ENCODE results near the gene ACTN4. TPM values are rescaled to one million over a fixed set of nuclear protein-coding genes. Genes with fewer than 3 reads are reported as not detected.

The ACTN4 gene
- total and polyA plus RNA-seq, 12 donors: 148 to 773 (median 558) TPM

DNA sequence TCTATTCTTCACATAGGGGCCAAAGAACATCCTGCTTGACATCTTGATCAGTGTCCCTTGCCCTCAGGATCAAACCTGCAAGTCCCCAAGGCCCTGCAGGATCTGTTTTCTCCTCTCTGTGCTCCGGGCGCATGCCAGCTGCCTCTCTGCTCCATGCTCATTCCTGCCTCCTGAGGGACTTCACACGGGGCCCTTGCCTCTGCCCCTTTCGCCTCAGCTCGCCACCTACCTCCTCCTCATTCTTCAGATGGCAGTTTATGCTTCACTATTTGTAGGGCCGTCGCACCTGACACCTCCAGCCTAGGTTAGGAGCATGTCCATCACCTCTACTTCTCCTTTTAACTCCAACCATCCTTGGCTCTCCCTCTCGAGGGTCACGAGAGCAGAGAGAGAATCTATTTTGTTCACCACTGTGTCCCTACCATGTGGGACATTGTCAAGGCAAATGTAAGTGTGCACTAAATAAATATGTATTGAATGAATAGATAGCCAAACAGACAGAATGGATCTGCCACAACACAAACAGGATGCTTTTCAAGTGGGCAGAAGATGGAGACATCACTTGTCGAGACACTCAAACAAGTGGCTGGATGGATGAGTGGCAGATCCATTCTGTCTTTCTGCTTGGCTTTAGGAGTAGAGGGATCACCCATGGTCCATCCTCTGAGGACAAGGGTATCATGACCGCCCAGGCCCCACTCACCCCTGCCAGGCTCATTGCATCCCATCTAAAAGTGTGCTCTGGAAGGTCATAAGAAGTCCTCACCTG lies 29.6 kb downstream of the ACTN4 start:
- Histone ChIP-seq H3K4me3 (no peak overlapping the region), H3K27me3 (no peaks in the 10 kb centered on the region), H3K27ac (peak overlapping the region in 4 of 5 donors; percentile 80 to 91 (median 86)), H3K4me1 (replicated peaks in 1 of 2) (peaks cover 23 to 63% of the 10 kb centered on the region in 2 donors), H3K36me3 (replicated peaks in 1 of 2) (no peaks in the 10 kb centered on the region), H3K9me3 (replicated peaks in 1 of 3) (no peaks in the 10 kb centered on the region)
- TF ChIP-seq, protein P1, sequence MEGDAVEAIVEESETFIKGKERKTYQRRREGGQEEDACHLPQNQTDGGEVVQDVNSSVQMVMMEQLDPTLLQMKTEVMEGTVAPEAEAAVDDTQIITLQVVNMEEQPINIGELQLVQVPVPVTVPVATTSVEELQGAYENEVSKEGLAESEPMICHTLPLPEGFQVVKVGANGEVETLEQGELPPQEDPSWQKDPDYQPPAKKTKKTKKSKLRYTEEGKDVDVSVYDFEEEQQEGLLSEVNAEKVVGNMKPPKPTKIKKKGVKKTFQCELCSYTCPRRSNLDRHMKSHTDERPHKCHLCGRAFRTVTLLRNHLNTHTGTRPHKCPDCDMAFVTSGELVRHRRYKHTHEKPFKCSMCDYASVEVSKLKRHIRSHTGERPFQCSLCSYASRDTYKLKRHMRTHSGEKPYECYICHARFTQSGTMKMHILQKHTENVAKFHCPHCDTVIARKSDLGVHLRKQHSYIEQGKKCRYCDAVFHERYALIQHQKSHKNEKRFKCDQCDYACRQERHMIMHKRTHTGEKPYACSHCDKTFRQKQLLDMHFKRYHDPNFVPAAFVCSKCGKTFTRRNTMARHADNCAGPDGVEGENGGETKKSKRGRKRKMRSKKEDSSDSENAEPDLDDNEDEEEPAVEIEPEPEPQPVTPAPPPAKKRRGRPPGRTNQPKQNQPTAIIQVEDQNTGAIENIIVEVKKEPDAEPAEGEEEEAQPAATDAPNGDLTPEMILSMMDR (IDR thresholded peaks at IDR 0.05): no peak
- no peak for TF ChIP-seq POLR2A (IDR thresholded peaks at IDR 0.05)
- WGBS, 4 donors: 79 to 86% (median 85%) methylated on average over 10 to 11 of the region's 11 CpGs
- no peak for DNase-seq
- intact Hi-C loops (cut with DNase I): no loop called here

DNA sequence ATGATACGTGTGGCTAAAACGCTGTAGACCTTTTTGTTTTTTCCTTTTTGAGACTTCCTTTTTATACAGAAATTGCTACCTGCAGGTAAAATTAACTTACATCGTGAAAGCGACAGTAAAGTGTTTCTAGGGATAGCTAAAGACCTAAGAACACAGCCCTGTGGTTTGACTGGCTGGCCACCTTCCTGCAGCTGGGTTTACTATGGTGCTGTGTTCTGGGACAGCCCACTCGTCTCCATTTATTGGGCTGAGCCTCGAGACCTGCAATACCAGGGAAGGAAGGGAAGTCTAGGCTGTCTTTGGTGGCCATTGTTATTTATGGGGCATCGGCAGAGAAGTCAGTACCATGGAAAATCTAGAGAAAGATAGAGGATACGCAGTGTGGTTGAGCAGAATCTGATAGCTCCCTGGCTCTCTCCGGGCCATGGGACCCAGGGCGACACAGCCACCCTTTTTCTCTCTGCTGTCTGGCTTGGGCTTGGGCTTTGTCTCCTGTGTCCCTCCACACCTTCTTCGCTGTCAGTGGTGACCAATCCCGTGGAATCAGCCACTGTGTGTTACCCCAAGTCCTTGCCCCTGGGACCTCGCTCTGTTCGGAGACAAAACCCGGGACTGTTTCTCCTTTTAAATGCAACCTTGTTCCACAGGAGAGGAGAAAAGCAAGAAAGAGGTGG lies 30.9 kb downstream of the ACTN4 start:
- TF ChIP-seq, protein P1 (IDR thresholded peaks at IDR 0.05): no peak
- TF ChIP-seq POLR2A (IDR thresholded peaks at IDR 0.05): no peak
- no peak overlapping the region for H3K4me3 ChIP-seq
- no peaks in the 10 kb centered on the region for H3K9me3 ChIP-seq (replicated peaks in 1 of 3)
- WGBS, 4 donors: 77 to 83% (median 82%) methylated on average over 13 to 15 of the region's 15 CpGs
- H3K27ac ChIP-seq: peak overlapping the region in 3 of 5 donors; percentile 32 to 95 (median 91)
- H3K27me3 ChIP-seq: no peaks in the 10 kb centered on the region
- H3K36me3 ChIP-seq (replicated peaks in 1 of 2): no peaks in the 10 kb centered on the region
- H3K4me1 ChIP-seq (replicated peaks in 1 of 2): peaks cover 34 to 63% of the 10 kb centered on the region in 2 donors
- DNase-seq: no peak
- intact Hi-C loops (cut with DNase I): no loop called here

DNA sequence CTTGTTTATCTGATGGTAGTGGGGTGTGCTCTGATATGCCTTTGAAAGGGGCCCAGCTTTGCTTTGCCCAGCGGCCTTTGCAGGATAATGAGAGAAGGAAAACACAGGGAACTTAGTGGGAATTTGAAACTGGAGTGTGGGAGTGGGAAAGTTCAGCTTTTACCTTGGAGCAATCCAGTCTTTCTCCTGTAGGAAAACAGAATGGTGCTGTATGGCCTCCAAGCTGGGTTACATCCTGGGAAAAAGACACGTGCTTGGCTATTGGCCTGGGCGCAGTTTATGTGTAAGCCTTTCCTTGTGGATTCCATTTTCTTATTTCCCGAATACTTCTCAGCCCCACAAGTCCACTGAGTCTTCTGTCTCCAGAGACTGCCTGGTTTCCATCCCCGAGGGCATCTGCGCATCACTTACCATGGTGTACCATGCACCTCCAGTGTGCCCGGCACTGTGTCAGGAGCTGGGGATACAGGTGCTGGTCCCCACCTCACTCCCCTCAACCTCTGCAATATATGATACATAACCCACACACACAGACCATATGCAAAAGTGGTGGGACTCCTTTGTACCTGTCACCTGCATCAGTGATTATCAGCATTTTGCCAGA lies 31.5 kb downstream of the ACTN4 start:
- Histone ChIP-seq H3K4me1 (replicated peaks in 1 of 2) (peaks cover 36 to 66% of the 10 kb centered on the region in 2 donors), H3K4me3 (no peak overlapping the region), H3K9me3 (replicated peaks in 1 of 3) (no peaks in the 10 kb centered on the region), H3K27me3 (no peaks in the 10 kb centered on the region), H3K27ac (peak overlapping the region in 3 of 5 donors; percentile 32 to 95 (median 91)), H3K36me3 (replicated peaks in 1 of 2) (no peaks in the 10 kb centered on the region)
- WGBS, 4 donors: 75 to 84% (median 80%) methylated on average over 7 of the region's 7 CpGs
- TF ChIP-seq, protein P1 (IDR thresholded peaks at IDR 0.05): no peak
- DNase-seq: no peak
- intact Hi-C loops (cut with DNase I): no loop called here

DNA sequence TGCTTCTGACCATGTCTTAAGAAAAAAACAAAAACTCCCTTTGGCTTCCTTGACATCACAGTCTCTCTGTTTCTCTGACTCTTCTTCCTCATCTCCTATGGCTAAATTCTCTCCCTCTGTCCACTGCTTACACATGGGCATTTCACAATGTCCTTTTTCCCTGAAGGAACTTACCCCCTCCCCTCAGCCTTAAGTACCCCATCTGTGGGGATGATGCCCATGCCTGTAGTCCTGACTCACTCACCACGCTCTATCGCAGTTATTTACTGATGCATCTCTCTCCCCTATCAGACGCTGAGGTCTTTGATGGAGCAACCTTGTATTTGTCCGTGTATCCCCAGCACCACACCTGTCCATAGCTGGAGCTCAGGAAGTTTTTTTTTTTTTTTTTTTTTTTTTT lies 32.4 kb downstream of the ACTN4 start:
- intact Hi-C loops (cut with DNase I): no loop called here
- peak overlapping the region in 3 of 5 donors; percentile 91 to 97 (median 95) for H3K27ac ChIP-seq
- H3K4me1 ChIP-seq (replicated peaks in 1 of 2): peaks cover 36 to 66% of the 10 kb centered on the region in 2 donors
- H3K36me3 ChIP-seq (replicated peaks in 1 of 2): no peaks in the 10 kb centered on the region
- 42 to 58% (median 48%) methylated on average over 4 of the region's 4 CpGs for WGBS, 4 donors
- no peaks in the 10 kb centered on the region for H3K9me3 ChIP-seq (replicated peaks in 1 of 3)
- DNase-seq: no peak
- no peak overlapping the region for H3K4me3 ChIP-seq
- no peaks in the 10 kb centered on the region for H3K27me3 ChIP-seq
- no peak for TF ChIP-seq POLR2A (IDR thresholded peaks at IDR 0.05)
- TF ChIP-seq, protein P1 (IDR thresholded peaks at IDR 0.05): no peak
